Sigmoid colon (tissue), 4 donors: ENCODE results near the gene TTC33.

ENCODE experiments used
- EP300 ChIP-seq, 4 donors: sonication (generic); formaldehyde crosslinking; IDR thresholded peaks; one replicate each; pipeline ENCODE4 v1.6.1; 2017; ENCODE audit warnings: antibody characterized with exemption in 4 of 4
- POLR2A ChIP-seq, 2 donors: fragments of 450-650 bp; IDR thresholded peaks; one replicate each; pipeline ENCODE4 v1.6.1; 2016; ENCODE audit warnings: antibody characterized with exemption in 2 of 2, mild to moderate bottlenecking in 2 of 2, moderate library complexity in 2 of 2
- POLR2AphosphoS5 ChIP-seq, 4 donors: sonication (generic); formaldehyde crosslinking; IDR thresholded peaks; one replicate each; pipeline ENCODE4 v1.6.1; 2017; ENCODE audit warnings: antibody characterized with exemption in 4 of 4
- TF ChIP-seq, protein P1 (sequence below), 4 experiments: fragments of 450-650 bp in 3 of 4; fragments of 200-600 bp in 1 of 4; IDR thresholded peaks; one replicate each; pipeline ENCODE4 v1.5.1; 2016 to 2019; ENCODE audit warnings: antibody characterized with exemption in 4 of 4, mild to moderate bottlenecking in 3 of 4, moderate library complexity in 2 of 4

DNA sequence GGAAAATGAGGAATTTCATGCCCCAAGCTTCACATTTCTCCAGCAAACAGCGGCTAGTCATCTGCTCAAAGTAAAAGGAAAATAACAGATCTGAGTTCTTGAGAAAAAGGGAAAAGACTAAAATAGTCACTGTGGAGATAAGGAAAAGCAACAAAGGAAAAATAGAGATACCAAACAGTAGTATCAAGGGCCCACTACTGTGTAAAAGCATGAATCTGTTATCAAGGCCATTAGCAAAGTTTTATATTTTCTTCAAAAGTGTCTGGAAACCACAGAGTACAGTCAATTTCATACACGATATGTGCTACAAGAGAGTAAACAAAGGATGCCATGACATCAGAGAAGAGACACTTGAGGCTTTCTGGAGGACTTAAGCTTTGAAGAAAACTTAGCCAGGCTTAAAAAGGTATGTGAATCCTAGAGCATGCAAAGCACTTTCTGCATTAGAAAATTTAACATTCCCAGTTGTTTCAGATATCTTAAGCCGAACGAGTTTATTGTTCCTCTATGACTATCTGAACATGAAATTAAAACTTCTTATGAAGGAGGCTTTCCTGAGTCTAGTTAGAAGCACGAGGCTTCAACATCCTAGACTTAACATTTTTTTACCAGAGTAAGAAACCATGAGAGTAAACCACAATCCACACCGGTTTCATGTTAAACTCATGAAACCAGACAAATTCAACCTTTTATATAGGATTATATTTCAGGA lies 1.2 kb downstream of the TTC33 start:
- TF ChIP-seq, protein P1, sequence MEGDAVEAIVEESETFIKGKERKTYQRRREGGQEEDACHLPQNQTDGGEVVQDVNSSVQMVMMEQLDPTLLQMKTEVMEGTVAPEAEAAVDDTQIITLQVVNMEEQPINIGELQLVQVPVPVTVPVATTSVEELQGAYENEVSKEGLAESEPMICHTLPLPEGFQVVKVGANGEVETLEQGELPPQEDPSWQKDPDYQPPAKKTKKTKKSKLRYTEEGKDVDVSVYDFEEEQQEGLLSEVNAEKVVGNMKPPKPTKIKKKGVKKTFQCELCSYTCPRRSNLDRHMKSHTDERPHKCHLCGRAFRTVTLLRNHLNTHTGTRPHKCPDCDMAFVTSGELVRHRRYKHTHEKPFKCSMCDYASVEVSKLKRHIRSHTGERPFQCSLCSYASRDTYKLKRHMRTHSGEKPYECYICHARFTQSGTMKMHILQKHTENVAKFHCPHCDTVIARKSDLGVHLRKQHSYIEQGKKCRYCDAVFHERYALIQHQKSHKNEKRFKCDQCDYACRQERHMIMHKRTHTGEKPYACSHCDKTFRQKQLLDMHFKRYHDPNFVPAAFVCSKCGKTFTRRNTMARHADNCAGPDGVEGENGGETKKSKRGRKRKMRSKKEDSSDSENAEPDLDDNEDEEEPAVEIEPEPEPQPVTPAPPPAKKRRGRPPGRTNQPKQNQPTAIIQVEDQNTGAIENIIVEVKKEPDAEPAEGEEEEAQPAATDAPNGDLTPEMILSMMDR (IDR thresholded peaks at IDR 0.05) = no peak
- TF ChIP-seq POLR2AphosphoS5 (IDR thresholded peaks at IDR 0.05) (no peak), POLR2A (IDR thresholded peaks at IDR 0.05) (no peak), EP300 (IDR thresholded peaks at IDR 0.05) (no peak)
